Sigmoid colon (tissue), 7 donors: Measurements from ENCODE around the gene AP2S1. TPM values are rescaled to one million over a fixed set of nuclear protein-coding genes. Genes with fewer than 3 reads are reported as not detected.
A peak's percentile ranks its signal among the peaks of the same experiment; 100 is the strongest.

Source experiments
- DNase-seq: peaks from one replicate; pipeline ENCODE4 v3.0.0-alpha.2; 2019
- H3K27ac ChIP-seq, 4 donors: fragments of 200-600 bp; sonication (generic); one replicate each; pipeline ENCODE4 v1.5.1; 2016 to 2019; ENCODE audit warnings: mild to moderate bottlenecking in 1 of 4
- H3K27me3 ChIP-seq, 3 donors: fragments of 200-600 bp; sonication (generic); one replicate each; pipeline ENCODE4 v1.5.1; 2019; ENCODE audit warnings: mild to moderate bottlenecking in 1 of 3
- H3K36me3 ChIP-seq, 4 donors: fragments of 200-600 bp; sonication (generic); one replicate each; pipeline ENCODE4 v1.5.1; 2016 to 2019
- H3K4me1 ChIP-seq, 4 donors: fragments of 200-600 bp; sonication (generic); one replicate each; pipeline ENCODE4 v1.5.1; 2017 to 2019
- H3K4me3 ChIP-seq, 4 donors: fragments of 200-600 bp; sonication (generic); one replicate each; pipeline ENCODE4 v1.5.1; 2017 to 2019; ENCODE audit warnings: mild to moderate bottlenecking in 2 of 4, moderate library complexity in 1 of 4
- H3K9me3 ChIP-seq, 4 donors: fragments of 200-600 bp in 3 of 4; sonication (generic) in 3 of 4; one replicate each; pipeline versions ENCODE4 v1.5.1 to v1.6.1; 2013 to 2019
- EP300 ChIP-seq, 4 donors: sonication (generic); formaldehyde crosslinking; IDR thresholded peaks; one replicate each; pipeline ENCODE4 v1.6.1; 2017; ENCODE audit warnings: antibody characterized with exemption in 4 of 4
- POLR2A ChIP-seq, 2 donors: fragments of 450-650 bp; IDR thresholded peaks; one replicate each; pipeline ENCODE4 v1.6.1; 2016; ENCODE audit warnings: antibody characterized with exemption in 2 of 2, mild to moderate bottlenecking in 2 of 2, moderate library complexity in 2 of 2
- POLR2AphosphoS5 ChIP-seq, 4 donors: sonication (generic); formaldehyde crosslinking; IDR thresholded peaks; one replicate each; pipeline ENCODE4 v1.6.1; 2017; ENCODE audit warnings: antibody characterized with exemption in 4 of 4
- WGBS, 2 donors: extraction: QIAGEN DNeasy Blood & Tissue Kit; methylation state at CpG; one replicate each; pipeline ENCODE4 v1.1.7; 2013; 5-methylcytosine and 5-hydroxymethylcytosine counted together
- intact Hi-C: fragments of 100-400 bp; cut with DNase I; formaldehyde crosslinking; loops from one replicate; pipeline ENCODE4 v1.15.1; 2023
- polyA plus RNA-seq, 3 donors: library from polyadenylated mRNA; stranded (reverse); fragments of 200-250 nt; gene quantifications; one replicate each; pipeline ENCODE4 v1.2.3, GENCODE V29; 2013
- total RNA-seq, 4 donors: library from RNA; depleted of rRNA; stranded (reverse); fragments of >200 nt; gene quantifications; one replicate each; pipeline ENCODE4 v1.1.0, GENCODE V29; 2016
- TF ChIP-seq, protein P1 (sequence below), 4 experiments: fragments of 450-650 bp in 3 of 4; fragments of 200-600 bp in 1 of 4; IDR thresholded peaks; one replicate each; pipeline ENCODE4 v1.5.1; 2016 to 2019; ENCODE audit warnings: antibody characterized with exemption in 4 of 4, mild to moderate bottlenecking in 3 of 4, moderate library complexity in 2 of 4
- donor health status: healthy with polysubstance abuse.
- donor health status: Bipolar disorder and iron deficiency.
- donor health status: healthy.

Gene AP2S1
- total and polyA plus RNA-seq, 7 donors = 52.4 to 167 (median 84.3) TPM

GRCh38 chr19:46839752-46840497, 10.7 kb downstream of the AP2S1 start:
- peaks cover 5 to 63% (median 33%) of the 10 kb centered on the region in 4 donors for H3K36me3 ChIP-seq

GRCh38 chr19:46838160-46838559, 12.5 kb downstream of the AP2S1 start:
- WGBS, 2 donors = 87 to 88% methylated on average over 20 of the region's 20 CpGs
- H3K9me3 ChIP-seq = no peaks in the 10 kb centered on the region
- peaks cover 0 to 39% (median 29%) of the 10 kb centered on the region in 4 donors for H3K4me1 ChIP-seq
- no peak for TF ChIP-seq POLR2AphosphoS5 (IDR thresholded peaks at IDR 0.05)
- no peak for TF ChIP-seq POLR2A (IDR thresholded peaks at IDR 0.05)
- TF ChIP-seq, protein P1, sequence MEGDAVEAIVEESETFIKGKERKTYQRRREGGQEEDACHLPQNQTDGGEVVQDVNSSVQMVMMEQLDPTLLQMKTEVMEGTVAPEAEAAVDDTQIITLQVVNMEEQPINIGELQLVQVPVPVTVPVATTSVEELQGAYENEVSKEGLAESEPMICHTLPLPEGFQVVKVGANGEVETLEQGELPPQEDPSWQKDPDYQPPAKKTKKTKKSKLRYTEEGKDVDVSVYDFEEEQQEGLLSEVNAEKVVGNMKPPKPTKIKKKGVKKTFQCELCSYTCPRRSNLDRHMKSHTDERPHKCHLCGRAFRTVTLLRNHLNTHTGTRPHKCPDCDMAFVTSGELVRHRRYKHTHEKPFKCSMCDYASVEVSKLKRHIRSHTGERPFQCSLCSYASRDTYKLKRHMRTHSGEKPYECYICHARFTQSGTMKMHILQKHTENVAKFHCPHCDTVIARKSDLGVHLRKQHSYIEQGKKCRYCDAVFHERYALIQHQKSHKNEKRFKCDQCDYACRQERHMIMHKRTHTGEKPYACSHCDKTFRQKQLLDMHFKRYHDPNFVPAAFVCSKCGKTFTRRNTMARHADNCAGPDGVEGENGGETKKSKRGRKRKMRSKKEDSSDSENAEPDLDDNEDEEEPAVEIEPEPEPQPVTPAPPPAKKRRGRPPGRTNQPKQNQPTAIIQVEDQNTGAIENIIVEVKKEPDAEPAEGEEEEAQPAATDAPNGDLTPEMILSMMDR (IDR thresholded peaks at IDR 0.05) = no peak
- TF ChIP-seq EP300 (IDR thresholded peaks at IDR 0.05) = no peak
- H3K27me3 ChIP-seq = no peaks in the 10 kb centered on the region
- no peak for DNase-seq
- intact Hi-C loops = loop anchor here (2.0 to 10.0 kb wide), 2 partner anchors 53 to 135 kb away; partner anchors contain the start of gene SLC1A5
- no peak overlapping the region for H3K4me3 ChIP-seq
- H3K27ac ChIP-seq = no peak overlapping the region
- peaks cover 5 to 45% (median 20%) of the 10 kb centered on the region in 4 donors for H3K36me3 ChIP-seq

More at GRCh38 chr19:46839752-46840497, 10.7 kb downstream of the AP2S1 start:
- Histone ChIP-seq H3K27ac (peak overlapping the region; percentile 36 to 79 (median 68)), H3K4me3 (no peak overlapping the region), H3K4me1 (peaks cover 0 to 34% (median 29%) of the 10 kb centered on the region in 4 donors), H3K27me3 (no peaks in the 10 kb centered on the region), H3K9me3 (no peaks in the 10 kb centered on the region)
- intact Hi-C loops = loop anchor here (1.0 to 10.0 kb wide), 3 partner anchors 55 to 137 kb away; partner anchors contain the start of gene SLC1A5
- TF ChIP-seq POLR2AphosphoS5 (IDR thresholded peaks at IDR 0.05) = no peak
- TF ChIP-seq POLR2A (IDR thresholded peaks at IDR 0.05) = no peak
- TF ChIP-seq, protein P1 (IDR thresholded peaks at IDR 0.05) = no peak
- TF ChIP-seq EP300 (IDR thresholded peaks at IDR 0.05) = no peak
- DNase-seq = no peak
- 24 to 72% methylated on average over 12 of the region's 12 CpGs for WGBS, 2 donors

GRCh38 chr19:46834984-46835383, 15.7 kb downstream of the AP2S1 start:
- WGBS, 2 donors = 96 to 97% methylated on average over 6 of the region's 6 CpGs
- no peaks in the 10 kb centered on the region for H3K9me3 ChIP-seq
- no peak for DNase-seq
- H3K4me1 ChIP-seq = peaks cover 0 to 18% (median 9%) of the 10 kb centered on the region in 4 donors
- no peaks in the 10 kb centered on the region for H3K27me3 ChIP-seq
- TF ChIP-seq POLR2A (IDR thresholded peaks at IDR 0.05) = no peak
- no peak for TF ChIP-seq EP300 (IDR thresholded peaks at IDR 0.05)
- TF ChIP-seq POLR2AphosphoS5 (IDR thresholded peaks at IDR 0.05) = no peak
- TF ChIP-seq, protein P1 (IDR thresholded peaks at IDR 0.05) = no peak
- no peak overlapping the region for H3K27ac ChIP-seq
- H3K36me3 ChIP-seq = peaks cover 5 to 33% (median 14%) of the 10 kb centered on the region in 4 donors
- intact Hi-C loops = loop anchor here (10.0 kb wide), 1 partner anchor 50 kb away; the partner anchor contains the start of gene SLC1A5
- H3K4me3 ChIP-seq = no peak overlapping the region

GRCh38 chr19:46834121-46834520, 16.5 kb downstream of the AP2S1 start:
- DNase-seq = no peak
- Histone ChIP-seq H3K27me3 (no peaks in the 10 kb centered on the region), H3K36me3 (peaks cover 0 to 25% (median 11%) of the 10 kb centered on the region in 4 donors), H3K27ac (no peak overlapping the region), H3K4me3 (no peak overlapping the region), H3K4me1 (peaks cover 0 to 18% (median 9%) of the 10 kb centered on the region in 4 donors), H3K9me3 (no peaks in the 10 kb centered on the region)
- intact Hi-C loops = loop anchor here (10.0 kb wide), 1 partner anchor 49 kb away; the partner anchor contains the start of gene SLC1A5
- TF ChIP-seq EP300 (IDR thresholded peaks at IDR 0.05) (no peak), POLR2AphosphoS5 (IDR thresholded peaks at IDR 0.05) (no peak), POLR2A (IDR thresholded peaks at IDR 0.05) (no peak)
- TF ChIP-seq, protein P1 (IDR thresholded peaks at IDR 0.05) = no peak
- WGBS, 2 donors = 86 to 89% methylated on average over 5 of the region's 5 CpGs
